Activated CD4-positive, alpha-beta T cell treated with anti-CD3 and anti-CD28 coated beads, Interleukin-2, Interleukin-4, amounts not matched to agents 100 ng/mL and 50 ng/mL, durations not matched to agents 16 hours and 8 hours (primary cell): ENCODE results near the gene HHLA2.

ENCODE experiments used
- DNase-seq: peaks from one replicate; pipeline ENCODE4 v3.0.0-alpha.2; 2020; ENCODE audit warnings: low spot score

HHLA2 gene

DNA sequence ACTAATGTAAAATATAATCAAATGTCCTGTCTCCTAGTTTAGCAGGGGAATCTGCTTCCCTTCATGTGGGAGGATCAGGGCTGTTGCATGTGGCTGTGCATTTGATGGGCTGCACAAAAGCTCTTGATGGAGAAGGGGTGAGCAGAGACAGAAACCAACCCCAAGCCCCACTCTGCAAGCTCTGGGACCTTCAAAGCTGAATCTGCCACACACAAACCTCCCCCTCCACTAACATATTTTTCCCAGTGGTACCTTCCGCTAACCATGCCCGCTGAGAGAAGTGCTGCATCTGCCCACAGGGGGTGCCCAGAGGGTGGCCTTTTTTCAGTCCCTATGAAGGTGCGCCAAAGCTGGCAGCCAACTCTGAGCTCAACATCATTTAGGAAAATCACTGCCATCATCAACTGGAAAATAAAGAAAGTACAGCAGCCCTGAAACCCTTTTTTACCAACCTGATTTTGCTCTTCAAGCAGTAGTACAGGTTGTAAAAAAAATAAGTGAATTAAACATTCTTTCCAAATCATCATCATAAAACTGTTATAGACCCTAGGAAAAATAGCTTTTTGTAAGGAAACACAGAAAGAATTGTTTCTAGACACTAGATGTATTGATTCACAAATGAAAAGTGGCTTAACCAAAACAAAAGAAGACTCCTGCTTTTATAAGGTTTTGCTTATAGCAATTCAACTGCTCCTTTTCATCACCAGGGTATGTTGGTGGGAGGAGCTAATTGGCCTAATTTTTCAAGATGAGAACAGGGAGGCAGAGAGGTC lies 97.0 kb downstream of the HHLA2 start:
- no peak for DNase-seq

DNA sequence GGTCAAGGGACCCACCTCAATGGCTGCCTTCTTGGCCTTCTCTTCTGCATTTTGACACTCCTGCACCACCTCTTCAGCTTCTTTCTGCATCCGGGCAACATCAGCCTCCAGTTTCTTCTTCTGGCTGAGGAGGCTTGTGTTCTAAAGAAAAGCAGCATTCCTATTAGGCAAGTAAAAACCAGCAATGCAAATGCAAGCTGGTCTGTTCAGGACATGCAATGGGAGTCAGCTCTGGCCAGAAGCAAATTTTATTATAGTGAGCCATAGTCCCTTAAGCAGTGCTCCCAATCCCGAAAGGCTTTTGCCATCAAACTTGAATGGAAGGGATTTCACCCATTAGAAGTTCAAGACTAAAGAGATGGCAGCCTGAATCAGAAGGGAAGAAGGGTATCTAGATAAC lies 97.7 kb downstream of the HHLA2 start:
- DNase-seq = no peak

DNA sequence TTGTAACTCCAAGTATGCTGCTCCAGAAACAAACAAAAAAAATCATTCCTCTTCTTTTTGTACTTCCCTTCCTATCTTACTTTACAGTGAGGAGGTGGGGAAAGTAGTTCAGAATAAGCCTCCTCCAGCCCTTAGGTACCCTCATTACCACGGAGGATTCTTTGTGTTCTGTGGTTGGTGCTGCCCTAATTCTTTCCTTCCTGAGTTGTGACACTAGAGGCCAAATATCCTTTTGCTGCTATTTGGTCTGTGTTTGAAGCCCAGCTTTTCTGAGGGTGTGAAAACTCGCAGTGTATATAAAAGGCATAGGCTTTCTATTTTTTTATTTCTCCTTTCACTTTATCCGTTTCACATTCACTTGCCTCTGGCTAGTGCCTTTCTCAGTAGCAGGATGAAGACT lies 98.2 kb downstream of the HHLA2 start:
- DNase-seq = no peak

DNA sequence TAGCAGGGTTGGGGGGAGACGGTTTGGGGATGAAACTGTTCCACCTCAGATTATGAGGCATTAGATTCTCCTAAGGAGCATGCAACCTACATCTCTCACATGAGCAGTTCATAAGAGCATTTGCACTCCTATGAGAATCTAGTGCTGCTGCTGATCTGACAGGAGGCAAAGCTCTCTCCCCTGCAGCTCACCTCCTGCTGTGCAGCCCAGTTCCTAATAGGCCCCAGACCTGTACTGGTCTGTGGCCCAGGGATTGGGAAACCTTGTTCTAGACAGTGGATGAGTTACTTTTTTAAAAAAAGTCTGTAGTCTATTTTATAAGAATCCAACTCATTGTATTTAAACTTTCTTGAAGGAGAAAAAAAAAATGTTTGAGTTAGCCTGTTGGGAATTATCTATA lies 100.0 kb downstream of the HHLA2 start:
- no peak for DNase-seq

DNA sequence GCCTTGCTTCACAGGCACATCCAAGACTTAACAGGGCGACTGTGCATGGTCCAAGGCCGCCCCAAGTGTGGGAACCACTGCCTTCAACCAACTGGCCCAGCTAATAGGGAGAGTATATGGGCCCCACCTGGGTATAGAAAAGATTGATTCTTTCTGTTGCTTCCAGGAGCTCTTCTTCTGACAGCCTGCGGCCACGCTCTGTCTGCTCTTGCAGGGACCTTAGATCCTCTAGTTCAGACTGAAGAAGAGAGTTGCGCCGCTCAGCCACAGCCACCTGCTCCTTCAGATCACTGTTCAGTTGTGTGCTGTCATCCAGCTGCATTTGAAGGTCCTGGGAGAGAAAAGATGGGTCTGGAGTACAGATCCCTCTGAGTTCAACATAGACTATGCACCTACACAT lies 102.2 kb downstream of the HHLA2 start:
- DNase-seq = no peak

DNA sequence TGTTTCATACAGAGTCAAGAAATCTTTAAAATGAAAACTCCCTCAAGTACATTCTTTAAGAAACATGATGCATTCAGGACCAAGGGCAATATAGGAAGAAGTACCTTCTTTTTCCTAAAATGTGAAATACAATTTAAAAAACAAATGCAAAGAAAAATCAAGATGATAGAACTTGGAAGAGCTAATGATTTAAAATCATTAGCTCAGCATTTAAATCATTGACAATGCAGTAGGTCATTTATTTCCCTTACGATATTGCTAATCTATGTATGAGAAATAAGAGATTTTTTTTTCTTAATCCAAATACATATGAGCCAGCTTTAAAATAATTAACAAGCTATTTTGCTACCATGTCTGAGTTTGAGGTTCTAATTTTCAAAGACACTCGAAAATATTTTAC lies 105.5 kb downstream of the HHLA2 start:
- no peak for DNase-seq

DNA sequence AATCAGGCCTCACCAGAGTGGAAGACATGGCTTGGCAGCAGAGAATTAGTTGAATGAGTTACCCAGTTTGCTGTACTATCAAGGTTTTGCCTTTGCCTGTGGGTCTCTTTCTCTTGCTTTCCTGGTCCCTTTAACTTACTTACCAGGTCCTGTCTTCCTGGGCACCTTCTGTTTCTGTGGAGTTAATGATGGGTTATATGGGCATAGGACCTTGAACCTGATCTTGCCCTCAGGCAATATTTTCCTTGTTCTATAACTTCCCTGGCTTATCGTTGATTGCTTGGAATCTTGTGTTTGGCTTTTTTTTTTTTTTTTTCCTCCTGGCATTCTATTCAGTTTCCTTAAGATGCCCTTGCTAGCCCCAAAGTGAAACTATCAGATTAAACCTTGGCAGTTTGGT lies 106.8 kb downstream of the HHLA2 start:
- no peak for DNase-seq

DNA sequence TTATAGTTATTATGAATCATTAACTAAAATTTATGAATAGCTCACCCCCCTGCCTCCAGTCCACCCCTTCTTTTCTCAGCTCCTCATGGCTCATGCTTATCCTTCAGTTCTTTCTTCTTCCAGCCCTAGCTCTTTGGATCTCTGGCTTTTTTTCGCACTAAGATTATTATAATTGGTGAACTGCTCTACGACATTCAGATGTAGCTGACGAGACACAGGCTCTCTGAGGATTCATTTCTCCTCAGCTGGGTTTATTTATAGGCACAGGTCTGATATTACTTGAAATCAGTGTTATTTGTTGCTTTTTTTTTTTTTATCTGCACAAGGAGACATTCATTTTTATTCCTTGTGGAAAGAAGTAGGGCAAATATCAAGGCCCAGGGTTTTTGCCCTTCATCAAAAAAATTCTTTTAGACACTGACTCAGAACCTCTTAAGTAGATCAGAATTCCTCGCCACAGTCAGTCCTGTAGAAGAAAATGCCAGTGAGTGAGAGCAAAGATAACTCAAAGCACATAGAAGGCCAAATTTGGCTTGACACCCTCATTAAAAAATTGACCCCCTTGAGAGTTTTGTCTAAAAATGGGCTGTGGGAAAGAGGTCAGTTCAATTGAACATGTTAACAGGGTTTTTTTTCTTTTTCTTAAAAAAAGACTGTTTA lies 107.5 kb downstream of the HHLA2 start:
- DNase-seq = no peak

DNA sequence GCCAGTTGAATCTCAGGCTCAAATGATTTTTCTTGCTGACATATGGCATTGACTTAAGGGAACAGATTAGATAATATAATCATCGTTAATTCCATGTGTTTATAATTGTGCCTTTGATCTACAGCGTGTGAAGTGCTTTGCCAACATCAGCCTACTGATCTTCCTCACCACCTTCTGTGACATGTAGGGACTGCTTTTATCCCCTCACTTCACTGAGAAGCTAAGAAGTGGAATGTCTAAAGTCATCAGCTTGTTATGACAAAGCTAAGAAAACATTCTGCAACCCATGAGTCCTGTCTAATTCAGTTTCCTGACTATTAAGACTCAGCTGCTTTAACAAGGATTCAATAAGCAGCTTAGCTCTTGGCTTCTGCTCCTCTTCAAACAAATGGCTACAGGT lies 108.0 kb downstream of the HHLA2 start:
- DNase-seq = no peak

DNA sequence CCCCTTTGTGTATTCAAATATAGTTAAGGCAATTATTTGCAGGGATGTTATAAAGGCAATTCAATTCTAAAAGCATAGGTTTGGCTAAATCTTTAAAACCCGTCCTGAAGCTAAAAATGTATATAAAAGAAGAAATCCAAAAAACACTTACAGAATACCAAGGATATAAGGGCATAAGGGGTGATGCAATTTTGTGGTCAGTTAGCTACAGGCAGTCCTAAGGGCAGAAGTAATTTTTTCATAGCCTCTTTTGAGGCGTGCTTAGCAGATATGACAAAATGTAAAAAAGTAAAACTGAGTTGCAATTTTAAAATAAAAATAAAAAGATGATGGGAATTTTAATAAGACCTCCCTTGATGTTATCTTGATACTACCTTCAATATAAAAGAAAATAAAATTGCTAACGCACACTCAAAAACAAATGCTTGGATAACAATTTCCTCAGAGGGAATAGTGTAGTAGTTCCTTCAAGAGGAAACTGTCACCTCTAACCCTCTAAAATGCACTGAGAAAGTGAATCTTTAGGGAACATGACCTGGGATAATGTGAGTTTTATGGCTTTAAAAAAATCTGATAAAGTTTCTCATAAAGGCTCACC lies 109.8 kb downstream of the HHLA2 start:
- no peak for DNase-seq

DNA sequence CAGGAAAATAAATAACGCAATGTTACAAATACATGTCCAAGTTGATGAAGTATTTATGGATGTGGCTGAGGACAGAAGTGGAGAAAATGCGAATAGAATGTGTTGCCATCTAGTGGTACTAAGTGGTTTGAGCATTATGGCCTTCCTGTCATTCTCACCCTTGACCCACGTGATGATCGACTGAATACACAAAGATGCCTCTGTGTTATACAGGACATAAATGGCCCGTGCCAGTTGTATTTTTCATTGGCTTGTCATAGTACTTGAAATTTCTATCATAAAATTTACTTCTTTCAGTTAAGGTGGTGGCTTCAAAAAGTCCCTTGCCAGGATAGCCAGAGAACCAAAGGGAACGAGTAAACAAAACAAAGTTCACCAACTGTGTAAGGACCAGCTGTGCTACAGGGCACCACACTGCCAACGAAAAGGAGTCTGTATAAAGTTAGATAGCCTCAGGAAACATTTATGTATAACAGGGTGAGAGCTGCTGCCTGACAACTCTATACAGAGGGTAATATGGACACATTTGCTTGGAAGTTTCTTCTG lies 110.4 kb downstream of the HHLA2 start:
- DNase-seq = no peak

DNA sequence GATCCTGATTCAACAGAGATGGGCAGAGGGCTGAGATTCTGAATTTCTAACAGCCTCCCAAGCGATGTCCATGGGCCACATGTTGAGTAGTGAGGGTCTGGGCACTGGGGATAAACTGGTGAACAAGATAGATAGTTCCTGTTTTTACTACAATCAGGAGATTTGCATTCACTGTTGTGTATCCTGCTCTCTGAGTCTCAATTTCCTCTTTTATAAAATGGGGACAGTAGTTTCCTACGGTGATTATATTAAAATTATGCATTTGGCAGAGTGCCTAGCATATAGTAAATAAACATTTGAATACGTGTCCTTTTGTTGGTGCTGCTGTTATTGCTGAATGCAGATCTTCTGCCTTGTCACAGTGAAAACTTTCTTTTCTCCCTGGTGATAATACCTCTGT lies 111.5 kb downstream of the HHLA2 start:
- no peak for DNase-seq

DNA sequence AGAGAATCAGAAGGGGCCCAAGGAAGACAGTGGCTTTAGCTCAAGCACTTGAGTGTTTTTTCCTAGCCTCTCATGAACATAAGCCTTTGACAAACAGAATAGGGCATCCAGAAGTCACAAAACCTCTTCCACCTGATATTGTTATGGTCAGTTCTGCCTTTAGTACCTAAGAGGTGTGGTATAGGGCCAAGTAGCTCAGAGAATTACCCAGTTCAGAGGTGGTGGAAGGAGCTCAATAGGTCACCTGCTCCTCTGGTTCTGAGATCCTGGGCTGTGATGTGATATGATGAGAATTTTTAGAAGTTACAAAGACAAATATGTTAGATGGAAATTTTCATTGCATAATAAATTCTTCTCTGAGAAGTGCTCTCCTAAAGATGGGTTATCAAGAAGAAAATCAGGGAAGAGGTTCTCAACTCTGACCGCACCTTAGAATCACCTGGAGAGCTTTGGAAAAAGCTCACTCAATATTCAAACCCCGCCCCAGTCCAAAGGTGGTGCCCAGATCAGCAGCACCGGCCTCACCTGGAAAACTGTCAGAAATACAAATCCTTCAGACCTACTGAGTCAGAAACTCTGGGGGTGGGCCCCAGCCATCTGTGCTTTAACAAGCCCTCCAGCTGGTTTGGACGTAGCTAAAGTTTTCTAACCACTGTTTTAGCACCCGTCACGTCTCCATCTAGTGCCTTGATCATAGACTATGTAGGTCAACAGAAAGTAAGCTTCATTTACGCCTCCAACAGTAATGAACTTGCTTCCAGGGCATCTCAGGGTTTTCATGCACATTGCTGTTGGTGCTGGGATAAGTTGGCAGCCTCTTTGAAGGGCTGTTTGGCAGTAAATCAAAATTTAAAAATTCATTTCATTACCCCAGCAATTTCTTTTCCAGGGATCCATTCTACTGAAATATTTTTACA lies 112.8 kb downstream of the HHLA2 start:
- DNase-seq = no peak

DNA sequence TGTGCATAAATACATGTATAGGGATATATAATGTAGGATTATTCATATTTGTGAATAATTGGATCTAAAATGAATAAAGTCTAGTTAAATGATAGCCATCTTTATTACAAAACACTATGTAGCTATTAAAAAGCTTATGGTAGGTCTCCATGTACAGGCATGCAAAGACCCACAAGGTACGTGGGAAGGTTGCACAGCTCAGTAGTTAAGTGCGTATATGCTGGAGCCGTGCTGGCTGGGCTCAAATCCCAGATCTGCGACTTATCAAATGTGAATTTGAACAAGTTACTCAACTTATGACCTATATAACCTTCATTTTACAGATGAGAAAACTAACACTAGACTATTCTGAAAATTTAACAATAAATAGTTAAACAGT lies 113.4 kb downstream of the HHLA2 start:
- DNase-seq = no peak

DNA sequence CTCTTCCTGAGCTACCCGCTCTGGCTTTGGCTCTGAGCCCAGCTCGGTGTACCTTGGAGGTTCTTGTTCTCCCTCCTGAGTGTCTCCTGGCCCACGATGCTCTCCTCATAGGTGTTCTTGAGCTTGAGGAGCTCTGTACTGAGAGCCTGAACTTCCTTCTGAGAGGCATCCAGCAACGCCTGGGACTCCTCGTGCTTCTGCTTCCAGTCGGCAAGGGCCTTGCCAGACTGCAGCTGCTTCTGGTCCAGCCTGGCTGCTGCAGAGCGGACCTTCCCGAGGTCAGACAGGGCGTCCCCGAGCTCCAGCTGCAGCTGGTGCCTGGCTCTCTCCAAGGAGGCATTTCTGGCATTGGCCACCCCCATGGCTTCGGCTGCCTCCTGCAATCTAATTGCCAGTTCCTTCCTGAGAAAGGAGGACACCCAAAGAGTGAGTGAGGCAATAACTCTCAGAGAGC lies 114.2 kb downstream of the HHLA2 start:
- no peak for DNase-seq

DNA sequence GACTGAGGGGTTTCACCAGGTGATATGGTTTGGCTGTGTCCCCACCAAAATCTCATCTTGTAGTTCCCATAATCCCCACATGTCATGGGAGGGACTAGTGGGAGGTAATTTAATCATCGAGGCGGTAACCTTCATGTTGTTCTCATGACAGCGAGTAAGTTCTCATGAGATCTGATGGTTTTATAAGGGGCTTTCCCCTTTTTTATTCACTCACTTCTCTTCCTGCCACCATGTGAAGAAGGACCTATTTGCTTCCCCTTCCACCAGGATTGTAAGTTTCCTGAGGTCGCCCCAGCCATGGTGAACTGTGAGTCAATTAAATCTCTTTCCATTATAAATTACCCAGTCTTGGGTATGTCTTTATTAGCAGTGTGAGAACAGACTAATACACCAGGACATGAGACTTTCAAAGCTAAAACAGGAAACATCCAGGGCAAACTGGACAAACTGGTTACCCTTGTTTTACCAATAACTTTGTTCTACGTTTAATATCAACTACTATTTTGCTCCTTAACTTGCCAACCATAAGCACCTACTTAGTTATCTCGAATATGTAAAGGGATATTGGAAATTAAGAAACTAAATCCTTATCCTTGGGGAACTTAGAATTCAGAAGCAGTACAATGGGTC lies 115.9 kb downstream of the HHLA2 start:
- no peak for DNase-seq

DNA sequence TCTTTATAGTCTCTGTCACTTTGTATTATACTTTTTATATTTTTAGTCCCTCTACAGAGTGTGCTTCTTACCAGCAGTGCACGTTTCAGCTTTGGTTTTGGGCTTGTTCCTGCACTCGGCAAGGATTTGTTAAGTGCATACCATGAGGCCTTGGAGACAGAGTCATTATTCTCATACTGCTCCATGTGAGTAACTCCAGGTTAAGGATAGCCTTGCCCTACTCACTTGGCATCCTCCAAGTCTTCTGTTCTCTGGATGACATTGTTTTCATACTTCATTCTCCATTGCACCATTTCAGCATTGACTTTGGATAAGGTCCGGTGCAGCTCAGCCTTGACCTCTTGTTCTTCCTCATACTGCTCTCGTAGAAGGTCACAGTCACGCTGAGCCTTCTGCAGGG lies 117.7 kb downstream of the HHLA2 start:
- no peak for DNase-seq

DNA sequence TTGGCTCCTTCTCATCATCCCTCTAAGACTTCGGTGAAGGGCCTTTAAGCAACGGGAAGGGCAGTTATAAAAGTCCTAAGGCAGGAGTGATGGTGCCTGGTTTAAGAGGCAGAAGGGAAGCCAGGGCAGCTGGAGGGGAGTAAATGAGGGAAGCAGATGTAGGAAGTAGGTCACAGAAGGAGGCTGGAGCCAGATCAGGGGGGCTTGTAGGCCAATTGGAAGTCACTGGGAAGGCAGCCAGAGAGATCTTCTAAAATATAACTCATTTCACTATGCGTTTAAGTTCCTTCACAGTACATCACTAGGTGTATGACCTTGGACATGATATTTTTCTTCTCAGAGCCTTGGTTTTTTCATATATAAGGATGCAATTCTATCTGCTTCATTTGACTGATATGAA lies 119.3 kb downstream of the HHLA2 start:
- DNase-seq = no peak

DNA sequence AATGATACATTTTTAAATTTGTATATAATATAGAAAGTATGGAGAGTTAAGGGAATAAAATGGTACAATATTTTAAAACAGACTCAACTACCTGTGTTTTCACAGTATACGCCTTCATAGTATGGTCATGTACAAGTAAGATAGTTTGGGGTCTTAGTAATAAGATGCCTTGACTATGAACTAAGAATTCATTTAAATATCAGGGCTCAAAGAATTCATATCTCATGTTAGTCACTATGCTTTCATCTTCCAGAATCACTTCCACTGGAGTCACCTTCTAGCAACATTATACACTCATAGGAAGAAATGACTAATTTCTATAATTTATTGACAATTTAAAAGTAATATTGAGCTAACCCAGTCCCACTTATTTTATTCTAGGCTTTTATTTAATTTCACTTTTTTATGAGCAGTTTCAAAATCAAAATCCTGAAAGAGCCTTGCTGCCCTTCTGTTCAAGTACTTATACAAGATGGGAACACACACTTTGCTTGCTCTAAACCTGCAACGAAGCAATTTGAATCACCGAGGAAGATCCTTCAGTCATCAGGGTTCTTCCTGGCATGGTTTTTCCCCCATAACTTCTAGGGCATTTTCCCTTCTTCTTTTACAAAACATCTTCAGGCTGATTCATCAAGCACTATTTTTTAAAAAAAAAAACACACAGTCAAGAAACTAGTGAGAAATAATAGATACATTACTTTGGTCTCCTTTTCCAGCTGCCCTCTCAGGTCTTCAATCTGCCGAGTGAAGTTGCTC lies 119.9 kb downstream of the HHLA2 start:
- peak; percentile 9 for DNase-seq

DNA sequence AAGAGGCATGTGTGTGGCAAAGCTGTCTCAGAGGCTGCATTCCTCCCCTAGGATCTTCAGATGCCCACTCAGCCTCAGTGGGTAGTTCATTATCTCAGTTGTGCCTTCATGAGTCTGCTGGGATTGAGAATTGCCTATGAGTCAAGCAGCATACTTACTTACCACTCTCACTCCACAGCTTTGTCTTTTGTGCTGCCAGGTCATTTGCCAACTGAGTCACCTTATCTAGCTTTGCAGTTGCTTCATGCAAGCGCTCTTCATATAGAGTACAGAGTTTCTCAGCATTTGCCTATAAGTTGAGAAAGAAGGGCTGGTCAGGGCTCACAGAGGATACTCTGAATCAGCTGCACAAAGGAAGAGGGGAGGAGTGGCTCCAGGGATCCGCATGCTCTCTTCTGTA lies 124.6 kb downstream of the HHLA2 start:
- no peak for DNase-seq
